Right lobe of liver (tissue), 6 donors: ENCODE data around the gene PSMF1. TPM values are rescaled to one million over a fixed set of nuclear protein-coding genes. Genes with fewer than 3 reads are reported as not detected.

Source experiments
- ATAC-seq, 4 donors: fragments of 200-7000 bp; cut with Tn5 transposase; one replicate each; pipeline ENCODE4 v1.9.1; 2020; ENCODE audit warnings: mild to moderate bottlenecking in 4 of 4, moderate library complexity in 4 of 4
- DNase-seq, 3 donors: peaks; one replicate each; pipeline ENCODE4 v3.0.0-alpha.2; 2020
- H3K27ac ChIP-seq, 3 donors: fragments of 200-600 bp; one replicate each; pipeline ENCODE4 v1.8.0; 2022
- H3K27me3 ChIP-seq, 2 donors: fragments of 200-600 bp; one replicate each; pipeline ENCODE4 v1.8.0; 2022
- H3K36me3 ChIP-seq, 4 donors: fragments of 200-600 bp; sonication (generic) in 1 of 4; one replicate each; pipeline versions ENCODE4 v1.5.1 to v1.8.0; 2017 to 2022; ENCODE audit warnings: control low read depth in 1 of 4
- H3K4me1 ChIP-seq, 4 donors: fragments of 200-600 bp; sonication (generic) in 1 of 4; one replicate each; pipeline versions ENCODE4 v1.5.1 to v1.8.0; 2017 to 2022; ENCODE audit warnings: control low read depth in 1 of 4
- H3K4me3 ChIP-seq, 3 donors: fragments of 200-600 bp; one replicate each; pipeline ENCODE4 v1.8.0; 2022
- H3K9me3 ChIP-seq, 4 donors: fragments of 200-600 bp; sonication (generic) in 1 of 4; one replicate each; pipeline versions ENCODE4 v1.5.1 to v1.8.0; 2017 to 2022; ENCODE audit warnings: control low read depth in 1 of 4
- CTCF ChIP-seq, 4 donors: fragments of 200-600 bp in 3 of 4; fragments of 450-650 bp in 1 of 4; IDR thresholded peaks; one replicate each; pipeline versions ENCODE4 v1.5.1 to v1.8.0; 2016 to 2022; ENCODE audit warnings: antibody characterized with exemption in 4 of 4, mild to moderate bottlenecking in 2 of 4
- POLR2A ChIP-seq: fragments of 450-650 bp; IDR thresholded peaks from one replicate; pipeline ENCODE4 v1.6.1; 2017; ENCODE audit warnings: antibody characterized with exemption, mild to moderate bottlenecking
- WGBS: methylation state at CpG from one replicate; pipeline ENCODE4 v1.1.6; 2018; ENCODE audit warnings: low coverage, low lambda C conversion rate; ENCODE audit not compliant: insufficient coverage; ENCODE audit errors: missing lambda C conversion rate; 5-methylcytosine and 5-hydroxymethylcytosine counted together
- intact Hi-C, 2 donors: fragments of 100-400 bp; cut with DNase I; formaldehyde crosslinking; loops; one replicate each; pipeline versions ENCODE4 v1.11.2 to v1.14.1; 2022
- long read RNA-seq: library from polyadenylated mRNA; unstranded; transcript quantifications from one replicate; pipeline ENCODE4 v2.0.0, GENCODE V29; 2019
- total RNA-seq, 6 experiments: library from RNA; depleted of rRNA in 2 of 6; stranded (reverse); fragments of >200 nt in 2 of 6; fragmentation: NEBNext Ultra II Directional in 3 of 6; extraction: Animal tissue kit (Norgen Biotek cat#: 25700) in 3 of 6; gene quantifications; one replicate each; pipeline versions ENCODE4 v1.1.0 to v1.2.4, GENCODE V29; 2016 to 2023
- donor health status: DM: no; HTN: yes; CAD: no.
- donor health status: DM: no; HTN: no; CAD: no.
- donor health status: DM: no; HTN: no; CAD: no.
- donor health status: DM: no; HTN: yes; CAD: no.
- donor health status: DM: no; HTN: yes; CAD: no.

PSMF1 gene
- 100 to 1,000 TPM in 5 of 6 experiments, 10 to 100 TPM in 1; 82.5 to 260 (median 116) TPM for total RNA-seq
- long read RNA-seq, full-length matches to known transcripts, result 23 of 27 reads
- long read RNA-seq, partial matches to known transcripts, result 2 of 27 reads
- long read RNA-seq, other reads (novel, unspliced or antisense), result 2 of 27 reads

- peak; percentile 90 to 95 (median 93) for ATAC-seq
- DNase-seq, result peak; percentile 95 to 96 (median 95)
- TF ChIP-seq POLR2A (peak; percentile 81), CTCF (IDR thresholded peaks at IDR 0.05) (peak in 3 of 4 donors; percentile 7 to 28 (median 9))
- peak within 1 kb of the TSS; percentile 71 to 84 (median 73) for H3K4me3 ChIP-seq
- H3K4me1 ChIP-seq, result peaks cover 0 to 41% (median 15%) of the 10 kb centered on the region in 4 donors
- peak within 1 kb of the TSS; percentile 73 to 97 (median 85) for H3K27ac ChIP-seq
- no peaks in the 10 kb centered on the region for H3K9me3 ChIP-seq
- intact Hi-C loops, result no loop called here
- no peaks in the 10 kb centered on the region for H3K27me3 ChIP-seq
- peaks cover 0 to under 1% (median 0%) of the 10 kb centered on the region in 4 donors for H3K36me3 ChIP-seq
- 0% methylated on average over 12 of the region's 62 CpGs for WGBS
These were observed at the start of gene PSMF1 for GRCh38 chr20:1118336-1119127. TSS of gene PSMF1 (plus strand) at chr20:1118602. CDS start at chr20:1118774, 172 bp downstream.

DNA sequence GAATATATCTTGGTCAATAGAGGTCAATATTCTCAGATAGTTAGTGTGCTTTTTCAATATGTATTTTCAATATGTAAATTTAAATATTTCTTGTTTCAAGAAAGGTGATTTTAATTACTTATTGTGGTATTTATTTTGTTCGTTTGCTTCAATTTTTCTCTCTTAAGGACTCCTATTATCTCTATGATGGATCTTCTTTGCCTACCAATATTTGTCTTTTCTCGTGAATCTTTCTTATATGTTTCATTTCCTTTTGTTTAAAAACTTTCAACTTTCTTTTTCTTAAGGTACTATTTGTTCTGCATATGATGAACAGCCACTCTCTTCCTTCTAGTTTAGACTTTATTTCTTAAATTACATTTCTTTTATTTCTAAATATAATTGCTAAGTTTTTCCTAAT lies 46.1 kb upstream of the PSMF1 start:
- DNase-seq, result no peak
- Histone ChIP-seq H3K27me3 (no peaks in the 10 kb centered on the region), H3K36me3 (no peaks in the 10 kb centered on the region), H3K9me3 (no peaks in the 10 kb centered on the region), H3K27ac (no peak overlapping the region), H3K4me1 (no peaks in the 10 kb centered on the region), H3K4me3 (no peak overlapping the region)
- ATAC-seq, result no peak
- WGBS, result 68% methylated on average over 2 of the region's 2 CpGs
- intact Hi-C loops, result no loop called here
- TF ChIP-seq POLR2A (no peak), CTCF (IDR thresholded peaks at IDR 0.05) (no peak)

GRCh38 chr20:1075616-1076015 lies 42.8 kb upstream of the PSMF1 start:
- no peak for TF ChIP-seq CTCF (IDR thresholded peaks at IDR 0.05)
- Histone ChIP-seq H3K36me3 (no peaks in the 10 kb centered on the region), H3K4me1 (no peaks in the 10 kb centered on the region), H3K9me3 (no peaks in the 10 kb centered on the region), H3K4me3 (no peak overlapping the region), H3K27me3 (no peaks in the 10 kb centered on the region), H3K27ac (no peak overlapping the region)
- intact Hi-C loops, result no loop called here
- DNase-seq (no peak), ATAC-seq (peak in 2 of 4 donors; percentile 23 to 77)
- WGBS, result 51% methylated on average over 3 of the region's 3 CpGs

DNA sequence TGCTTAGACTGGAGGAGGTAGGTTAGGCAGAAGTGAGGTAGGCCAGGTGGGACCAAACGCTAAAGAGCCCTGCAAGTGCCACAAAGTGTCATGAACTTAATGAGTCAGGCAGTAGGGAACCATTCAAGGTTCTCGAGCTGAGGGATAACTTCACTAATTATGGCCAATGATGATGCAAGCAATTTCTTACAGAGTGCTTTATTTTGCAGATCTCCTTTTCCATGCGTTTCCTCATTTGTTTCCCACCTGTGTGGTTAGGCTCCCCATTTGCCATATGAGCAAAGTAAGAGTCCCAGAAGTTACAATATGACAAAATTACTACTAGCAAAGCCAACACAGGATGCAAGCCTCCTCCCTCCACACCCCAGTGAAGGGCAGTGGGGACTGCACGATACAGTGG lies 36.5 kb upstream of the PSMF1 start:
- 80% methylated on average over 4 of the region's 4 CpGs for WGBS
- no peaks in the 10 kb centered on the region for H3K27me3 ChIP-seq
- no peaks in the 10 kb centered on the region for H3K4me1 ChIP-seq
- TF ChIP-seq CTCF (IDR thresholded peaks at IDR 0.05), result no peak
- TF ChIP-seq POLR2A, result no peak
- ATAC-seq, result no peak
- DNase-seq, result no peak
- no peaks in the 10 kb centered on the region for H3K9me3 ChIP-seq
- intact Hi-C loops, result no loop called here
- no peak overlapping the region for H3K27ac ChIP-seq
- no peak overlapping the region for H3K4me3 ChIP-seq
- no peaks in the 10 kb centered on the region for H3K36me3 ChIP-seq
